ENCODE results near the gene GRIN2C. TPM values are rescaled to one million over a fixed set of nuclear protein-coding genes. Genes with fewer than 3 reads are reported as not detected.
A peak's percentile ranks its signal among the peaks of the same experiment; 100 is the strongest.

Gene GRIN2C
- total RNA-seq, 2 experiments from 2014 or later = not detected

DNA sequence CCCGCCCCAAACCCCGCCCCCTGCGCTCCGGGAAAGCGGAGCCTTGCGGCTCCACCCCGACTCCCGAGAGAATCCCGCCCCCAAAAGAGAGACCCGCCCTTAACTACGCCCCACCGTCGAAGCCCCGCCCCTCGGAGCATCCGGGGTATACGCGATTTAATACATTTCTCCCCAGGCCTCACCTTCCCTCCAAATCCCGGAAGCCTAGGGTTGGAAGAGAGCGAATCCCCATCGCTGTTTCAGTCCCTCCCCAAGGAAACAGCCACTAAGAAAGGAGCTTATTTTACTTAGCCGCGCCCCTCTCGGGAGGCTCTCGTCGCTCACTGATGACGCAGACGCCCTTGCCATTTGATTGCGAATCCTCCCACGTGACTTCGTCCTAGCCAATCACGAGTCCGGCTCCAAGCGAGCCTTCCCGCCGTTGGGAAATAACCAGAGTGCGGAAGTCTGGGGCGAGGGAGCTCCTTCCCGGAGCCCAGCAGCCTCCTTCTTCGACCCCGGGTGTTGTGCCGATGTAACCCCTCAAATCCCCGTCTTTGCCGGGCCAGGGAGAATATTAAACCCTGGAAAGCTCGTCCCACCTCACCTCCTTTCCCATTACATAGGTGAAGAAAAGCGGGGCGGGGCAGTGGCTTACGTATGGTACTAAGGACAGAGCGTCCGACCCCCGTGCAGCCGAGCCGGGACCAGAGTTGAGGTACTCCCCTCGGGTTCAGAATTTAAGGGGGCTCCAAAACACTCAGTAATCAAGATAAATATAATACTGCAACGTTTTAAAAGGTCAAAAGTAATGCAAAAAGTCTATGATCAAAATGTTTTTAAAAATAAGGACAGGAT, 13.6 kb upstream of the GRIN2C start:
- Histone ChIP-seq H3K27me3 (ENCODE audit: control insufficient read depth in 1 of 2, insufficient read depth in 2 of 2, low read length in 2 of 2) (no peaks in the 10 kb centered on the region), H3K36me3 (ENCODE audit: insufficient read depth, low read length) (peaks cover 3% of the 10 kb centered on the region), H3K4me1 (ENCODE audit: insufficient read depth, low read length) (peaks cover 25% of the 10 kb centered on the region), H3K9me3 (ENCODE audit: control insufficient read depth in 1 of 2, insufficient read depth in 1 of 2, low read length in 2 of 2) (no peaks in the 10 kb centered on the region), H3K4me3 (ENCODE audit: low read length) (peak overlapping the region; percentile 67), H3K27ac (ENCODE audit: low read depth in 1 of 2, low read length in 2 of 2) (peak overlapping the region; percentile 89 to 92)
- peaks cover 24% of the 10 kb centered on the region for H3K4me1 Mint-ChIP-seq (ENCODE audit: low read depth)
- no peaks in the 10 kb centered on the region for H3K27me3 Mint-ChIP-seq
- no peaks in the 10 kb centered on the region for H3K9me3 Mint-ChIP-seq
- H3K27ac Mint-ChIP-seq = peak overlapping the region; percentile 92
- DNase-seq = peak; percentile 98 to 100 (median 99)
- ChIA-PET CTCF (interaction anchor here (0.7 to 1.6 kb wide), 4 partner anchors 11 to 137 kb away, joined by 3 to 9 read pairs (median 6); partner anchors contain the start of gene GRIN2C), POLR2A (interaction anchor here (0.5 to 1.9 kb wide), 32 partner anchors 11 to 982 kb away, joined by 3 to 17 read pairs (median 4); partner anchors contain the start of genes CD300LD, GGA3, GRIN2C and HID1)
- TF ChIP-seq, protein P1, sequence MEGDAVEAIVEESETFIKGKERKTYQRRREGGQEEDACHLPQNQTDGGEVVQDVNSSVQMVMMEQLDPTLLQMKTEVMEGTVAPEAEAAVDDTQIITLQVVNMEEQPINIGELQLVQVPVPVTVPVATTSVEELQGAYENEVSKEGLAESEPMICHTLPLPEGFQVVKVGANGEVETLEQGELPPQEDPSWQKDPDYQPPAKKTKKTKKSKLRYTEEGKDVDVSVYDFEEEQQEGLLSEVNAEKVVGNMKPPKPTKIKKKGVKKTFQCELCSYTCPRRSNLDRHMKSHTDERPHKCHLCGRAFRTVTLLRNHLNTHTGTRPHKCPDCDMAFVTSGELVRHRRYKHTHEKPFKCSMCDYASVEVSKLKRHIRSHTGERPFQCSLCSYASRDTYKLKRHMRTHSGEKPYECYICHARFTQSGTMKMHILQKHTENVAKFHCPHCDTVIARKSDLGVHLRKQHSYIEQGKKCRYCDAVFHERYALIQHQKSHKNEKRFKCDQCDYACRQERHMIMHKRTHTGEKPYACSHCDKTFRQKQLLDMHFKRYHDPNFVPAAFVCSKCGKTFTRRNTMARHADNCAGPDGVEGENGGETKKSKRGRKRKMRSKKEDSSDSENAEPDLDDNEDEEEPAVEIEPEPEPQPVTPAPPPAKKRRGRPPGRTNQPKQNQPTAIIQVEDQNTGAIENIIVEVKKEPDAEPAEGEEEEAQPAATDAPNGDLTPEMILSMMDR (IDR thresholded peaks at IDR 0.05) = no peak
- ATAC-seq (ENCODE audit: poor library complexity) = peak; percentile 94
- H3K4me3 Mint-ChIP-seq = peak overlapping the region; percentile 90
- intact Hi-C loops (cut with DNase I, micrococcal nuclease) = loop anchor here (2.0 to 5.0 kb wide), 3 partner anchors 20 to 389 kb away; partner anchors contain the start of genes GGA3 (in 1 of the 2), MRPS7 (in 1 of the 2) and NAT9 (in 1 of the 2)
- peaks cover 5% of the 10 kb centered on the region for H3K36me3 Mint-ChIP-seq (ENCODE audit: low read depth)

DNA sequence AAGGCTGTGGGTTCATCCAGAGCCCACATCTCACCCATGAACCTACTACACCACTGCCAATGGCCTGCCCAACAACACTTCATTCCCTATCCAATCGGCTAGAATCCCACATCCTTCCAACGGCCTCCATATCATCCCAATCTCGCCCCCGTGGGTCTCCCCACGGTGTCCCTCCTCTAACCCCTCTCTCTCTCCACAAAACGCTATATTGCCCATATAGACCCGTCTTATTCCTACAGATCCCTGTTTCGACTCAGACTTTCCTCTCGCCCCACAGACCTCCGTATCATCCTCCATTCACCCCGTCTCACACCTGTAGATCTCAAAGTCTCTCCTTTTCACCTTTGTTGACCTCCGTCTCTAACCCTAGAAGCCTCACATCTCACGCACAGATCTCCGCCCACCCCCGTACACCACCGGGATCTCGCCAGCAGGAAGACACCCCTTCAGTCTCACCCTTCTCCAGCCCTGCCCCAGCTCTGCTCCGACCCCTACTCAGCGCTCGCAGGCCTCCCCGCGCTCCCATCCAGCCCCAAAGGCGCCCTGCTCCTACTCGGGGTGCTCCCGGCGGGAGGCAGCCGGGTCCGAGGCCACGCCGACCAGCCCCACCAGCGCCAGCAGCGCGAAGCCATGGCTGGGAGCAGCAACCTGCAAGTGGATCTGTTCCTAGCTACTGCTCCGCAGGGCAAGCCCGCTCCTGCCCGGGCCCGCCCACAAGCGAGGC, 12.8 kb upstream of the GRIN2C start, which contains the start of gene FDXR:
FDXR (minus strand) TSS at position 682 of the 724 bp plus-strand sequence; CDS start at position 632, 50 bp downstream.
- POLR2A ChIA-PET = interaction anchor here (0.6 to 1.9 kb wide), 25 partner anchors 10 to 795 kb away, joined by 3 to 17 read pairs (median 4); partner anchors contain the start of genes CD300LD, GGA3, GRIN2C and MIF4GD
- peak; percentile 1 for ATAC-seq (ENCODE audit: poor library complexity)

More for the DNA sequence above, 12.8 kb upstream of the GRIN2C start, which contains the start of gene FDXR:
- CTCF ChIA-PET = interaction anchor here (0.7 to 1.6 kb wide), 4 partner anchors 10 to 136 kb away, joined by 3 to 9 read pairs (median 6); partner anchors contain the start of gene GRIN2C
- H3K36me3 ChIP-seq (ENCODE audit: insufficient read depth, low read length) = peaks cover 3% of the 10 kb centered on the region
- peak within 1 kb of the TSS; percentile 92 for H3K27ac Mint-ChIP-seq
- TF ChIP-seq, protein P1 (IDR thresholded peaks at IDR 0.05) = no peak
- H3K36me3 Mint-ChIP-seq (ENCODE audit: low read depth) = peaks cover 5% of the 10 kb centered on the region
- peak within 1 kb of the TSS; percentile 90 for H3K4me3 Mint-ChIP-seq
- H3K27me3 ChIP-seq (ENCODE audit: control insufficient read depth in 1 of 2, insufficient read depth in 2 of 2, low read length in 2 of 2) = no peaks in the 10 kb centered on the region
- H3K4me1 ChIP-seq (ENCODE audit: insufficient read depth, low read length) = peaks cover 25% of the 10 kb centered on the region
- H3K27ac ChIP-seq (ENCODE audit: low read depth in 1 of 2, low read length in 2 of 2) = peak within 1 kb of the TSS; percentile 89 to 92
- H3K9me3 ChIP-seq (ENCODE audit: control insufficient read depth in 1 of 2, insufficient read depth in 1 of 2, low read length in 2 of 2) = no peaks in the 10 kb centered on the region
- DNase-seq = peak in 1 of 14 experiments; percentile 19
- H3K4me3 ChIP-seq (ENCODE audit: low read length) = peak within 1 kb of the TSS; percentile 67
- no peaks in the 10 kb centered on the region for H3K27me3 Mint-ChIP-seq
- intact Hi-C loops (cut with DNase I, micrococcal nuclease) = loop anchor here (2.0 to 5.0 kb wide), 3 partner anchors 20 to 390 kb away; partner anchors contain the start of genes GGA3 (in 1 of the 2), MRPS7 (in 1 of the 2) and NAT9 (in 1 of the 2)
- peaks cover 24% of the 10 kb centered on the region for H3K4me1 Mint-ChIP-seq (ENCODE audit: low read depth)
- no peaks in the 10 kb centered on the region for H3K9me3 Mint-ChIP-seq
